HG02678 (cell line): Measurements from ENCODE around the gene HMCN2.

ENCODE experiments used
- ATAC-seq: cut with Tn5 transposase; IDR thresholded peaks from one replicate; pipeline ENCODE4 v1.9.1; 2021; ENCODE audit warnings: mild to moderate bottlenecking, moderate library complexity; ENCODE audit not compliant: unreplicated experiment

Gene HMCN2

GRCh38 chr9:130304116-130304515 is 38.6 kb downstream of the HMCN2 start:
- ATAC-seq = no peak

GRCh38 chr9:130304643-130305042 is 39.1 kb downstream of the HMCN2 start:
- ATAC-seq = no peak

DNA sequence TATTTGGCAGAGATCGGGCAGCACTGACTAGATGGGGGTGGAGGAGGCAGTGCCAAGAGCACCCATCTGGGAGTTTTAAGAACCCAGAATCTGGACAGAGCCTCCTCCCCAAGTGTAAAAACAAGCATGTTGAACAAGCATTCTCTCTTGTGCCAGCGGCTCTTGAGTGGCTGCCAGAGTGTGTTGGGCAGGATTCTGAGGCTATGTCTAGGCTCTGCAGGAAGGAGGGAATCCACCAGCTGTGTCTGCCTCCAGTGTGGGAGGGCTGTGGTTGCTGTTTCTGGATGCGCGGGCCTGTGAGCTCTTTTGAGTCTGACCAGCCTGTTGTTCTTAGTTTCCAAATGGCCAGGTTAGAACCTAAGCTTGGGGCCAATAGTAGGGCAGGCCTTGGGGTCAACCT is 39.8 kb downstream of the HMCN2 start:
- no peak for ATAC-seq

GRCh38 chr9:130306823-130307666 is 41.5 kb downstream of the HMCN2 start:
- ATAC-seq = no peak

DNA sequence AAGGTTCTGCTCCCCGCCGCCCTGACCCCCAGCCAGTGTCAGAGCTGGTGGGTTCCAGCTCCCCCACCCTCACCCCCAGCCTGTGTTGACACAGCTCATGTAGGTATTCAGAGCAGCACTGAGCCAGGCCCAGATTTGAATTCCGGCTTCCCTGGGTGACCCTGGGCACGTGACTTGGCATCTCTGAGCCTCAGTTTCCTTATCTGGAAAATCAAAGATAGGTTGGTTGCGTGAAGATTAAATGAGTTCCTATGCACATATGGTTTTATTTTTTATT is 42.0 kb downstream of the HMCN2 start:
- no peak for ATAC-seq

GRCh38 chr9:130308081-130308571 is 42.6 kb downstream of the HMCN2 start:
- ATAC-seq = no peak

DNA sequence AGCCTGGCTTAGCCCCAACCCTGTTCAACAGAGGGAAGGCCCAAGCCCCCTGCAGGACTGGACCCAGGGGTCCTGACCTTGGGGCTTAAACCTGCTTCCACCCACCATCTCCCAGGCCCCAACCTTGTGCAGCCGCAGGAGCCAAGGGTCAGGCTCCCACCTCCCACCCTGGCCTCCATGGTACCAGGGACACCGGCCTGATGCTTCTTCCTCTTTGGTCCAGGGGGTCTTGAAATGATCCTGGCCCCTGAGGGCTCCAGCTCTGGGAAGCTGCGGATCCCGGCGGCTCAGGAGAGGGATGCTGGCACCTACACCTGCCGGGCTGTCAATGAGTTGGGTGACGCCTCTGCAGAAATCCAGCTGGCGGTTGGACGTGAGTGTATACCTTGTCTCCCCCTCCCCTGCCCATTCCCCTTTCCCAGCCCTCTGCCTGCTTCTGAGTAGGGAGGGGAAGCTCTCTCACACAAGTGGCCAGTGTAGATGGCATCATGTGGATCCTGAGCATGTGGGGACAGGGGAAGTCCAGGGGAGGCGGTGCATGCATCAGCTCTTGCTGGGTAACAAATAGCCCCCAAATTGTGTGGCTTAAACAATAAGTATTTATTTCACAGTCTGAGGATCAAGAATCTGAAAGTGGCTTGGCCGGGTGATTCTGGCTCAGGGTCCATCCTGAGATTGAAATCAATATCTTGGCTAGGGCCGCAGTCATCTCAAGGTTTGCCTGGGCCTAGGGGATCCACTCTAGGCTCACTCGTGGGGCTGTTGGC is 44.3 kb downstream of the HMCN2 start:
- ATAC-seq = no peak

- no peak for ATAC-seq
Measured at GRCh38 chr9:130310456-130310855, 44.9 kb downstream of the HMCN2 start.

GRCh38 chr9:130311003-130311402 is 45.4 kb downstream of the HMCN2 start:
- ATAC-seq = no peak

GRCh38 chr9:130311408-130312140 is 46.0 kb downstream of the HMCN2 start:
- no peak for ATAC-seq

GRCh38 chr9:130313103-130313858 is 47.7 kb downstream of the HMCN2 start:
- ATAC-seq = no peak

DNA sequence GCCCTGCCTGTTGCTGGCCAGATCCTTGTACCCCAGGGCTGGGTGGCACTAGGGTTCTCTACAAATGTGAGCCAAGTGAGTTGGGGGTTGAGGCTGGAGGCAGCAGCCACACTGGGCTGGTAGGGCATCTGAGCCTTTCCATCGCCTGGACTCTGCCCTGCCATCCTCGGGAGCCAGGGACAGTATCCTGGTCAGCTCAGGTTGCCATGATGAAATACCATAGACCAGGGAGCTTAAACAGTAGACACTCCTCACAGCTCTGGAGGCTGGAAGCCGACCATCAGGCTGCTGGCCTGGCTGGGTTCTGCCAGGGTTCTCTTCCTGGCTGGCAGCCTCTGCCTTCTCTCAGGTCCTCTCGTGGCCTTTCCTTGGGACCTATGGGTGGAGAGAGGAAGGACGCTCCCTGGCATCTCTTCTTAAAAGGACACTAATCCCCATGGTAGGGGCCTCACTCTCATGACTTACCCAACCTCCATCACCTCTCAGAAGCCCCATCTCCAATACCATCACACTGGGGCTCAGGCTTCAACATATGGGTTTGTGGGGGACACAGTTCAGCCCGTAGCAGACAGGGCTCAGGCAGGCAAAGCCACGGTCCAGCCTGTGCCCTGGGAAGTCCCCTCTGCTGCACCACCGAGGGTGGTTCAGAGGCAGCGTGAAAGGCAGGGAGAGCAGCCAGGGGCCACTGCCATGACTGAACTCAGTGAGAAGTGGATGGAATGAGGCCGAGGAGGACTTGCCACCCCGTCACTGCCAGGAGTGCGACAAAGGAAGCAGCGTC is 50.1 kb downstream of the HMCN2 start:
- ATAC-seq = no peak

DNA sequence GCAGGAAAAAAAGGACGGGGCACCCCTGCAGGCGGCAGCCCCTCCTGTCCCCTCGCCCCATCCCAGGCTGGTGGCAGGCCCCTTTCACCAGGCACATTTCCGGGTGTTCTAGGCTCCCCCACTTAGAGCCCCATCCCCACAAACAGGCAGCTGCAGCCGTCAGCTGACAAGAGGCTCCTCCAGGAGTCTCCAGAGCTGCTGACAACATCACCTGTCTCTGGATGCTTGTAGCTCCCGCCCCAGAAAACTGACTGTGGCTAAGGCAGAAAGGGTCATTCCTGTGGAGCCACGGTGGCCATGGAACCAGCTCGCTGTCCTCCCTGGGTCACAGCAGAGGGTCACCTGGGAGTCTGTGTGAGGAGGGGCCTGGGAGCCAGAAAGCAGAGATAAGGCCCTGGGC is 50.9 kb downstream of the HMCN2 start:
- no peak for ATAC-seq

DNA sequence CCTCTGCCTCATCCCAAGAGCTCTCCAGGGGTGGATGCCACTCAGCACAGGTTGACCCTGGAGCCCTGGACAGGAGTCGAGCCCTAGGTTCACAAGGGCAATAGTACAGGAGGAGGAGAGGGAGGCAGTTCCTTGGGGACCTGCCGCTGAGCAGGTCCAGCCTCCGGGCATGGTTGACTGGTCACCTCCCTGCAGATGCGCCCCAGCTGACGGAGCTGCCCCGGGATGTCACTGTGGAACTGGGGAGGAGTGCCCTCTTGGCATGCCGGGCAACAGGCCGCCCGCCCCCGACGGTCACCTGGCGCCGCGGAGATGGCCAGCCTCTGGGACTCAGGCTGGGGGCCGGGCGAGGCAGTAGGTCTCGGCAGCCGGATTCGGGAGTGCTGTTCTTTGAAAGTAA is 53.7 kb downstream of the HMCN2 start:
- ATAC-seq = no peak

- ATAC-seq = no peak
Measured at GRCh38 chr9:130319944-130320712, 54.6 kb downstream of the HMCN2 start.

GRCh38 chr9:130320723-130321481 is 55.3 kb downstream of the HMCN2 start:
- no peak for ATAC-seq

DNA sequence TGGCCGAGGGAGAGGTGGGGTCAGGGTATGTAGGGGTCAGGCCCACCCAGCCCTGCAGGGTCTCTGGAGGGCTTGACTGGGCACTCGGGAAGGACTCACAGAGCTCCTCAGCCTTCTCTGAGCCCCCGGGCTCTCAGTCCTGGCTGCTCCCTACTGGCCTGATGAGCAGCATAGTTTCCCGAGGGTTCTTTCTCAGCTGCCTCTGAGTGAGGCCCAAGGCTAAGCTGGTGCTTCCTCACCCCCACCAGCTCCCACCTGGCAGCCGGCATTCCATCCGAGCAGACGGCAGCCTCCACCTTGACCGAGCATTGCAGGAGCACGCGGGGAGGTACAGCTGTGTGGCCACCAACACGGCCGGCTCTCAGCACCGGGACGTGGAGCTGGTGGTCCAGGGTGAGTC is 56.0 kb downstream of the HMCN2 start:
- ATAC-seq = no peak

- ATAC-seq = no peak
Measured at GRCh38 chr9:130323051-130323745, 57.6 kb downstream of the HMCN2 start.
